Epithelial cell of esophagus (primary cell): ENCODE measurements around the gene KIAA0319L.

Source experiments
- DNase-seq: peaks from one replicate; pipeline ENCODE4 v3.0.0; 2010; ENCODE audit warnings: low read depth
- H3K4me3 ChIP-seq: 2 replicates; pipeline ENCODE4 v1.5.1; 2011; ENCODE audit warnings: mild to moderate bottlenecking, low read length, control low read depth
- CTCF ChIP-seq: IDR thresholded peaks from 2 replicates; pipeline ENCODE4 v1.5.1; 2011; ENCODE audit warnings: low read depth, mild to moderate bottlenecking, low read length, control low read depth, inconsistent platforms; ENCODE audit not compliant: insufficient read depth; ENCODE audit errors: missing control alignments

Gene KIAA0319L

GRCh38 chr1:35443768-35444518 lies 113.3 kb downstream of the KIAA0319L start:
- no peak for DNase-seq
- no peak for TF ChIP-seq CTCF
- H3K4me3 ChIP-seq = no peak overlapping the region

GRCh38 chr1:35442734-35443133 lies 114.5 kb downstream of the KIAA0319L start:
- peak; percentile 16 for DNase-seq
- no peak overlapping the region for H3K4me3 ChIP-seq
- no peak for TF ChIP-seq CTCF

GRCh38 chr1:35441926-35442579 lies 115.2 kb downstream of the KIAA0319L start:
- no peak for TF ChIP-seq CTCF
- DNase-seq = peak; percentile 86
- H3K4me3 ChIP-seq = no peak overlapping the region

- no peak for TF ChIP-seq CTCF
- DNase-seq = peak; percentile 32
- H3K4me3 ChIP-seq = no peak overlapping the region
Observed at GRCh38 chr1:35439626-35440025, 117.6 kb downstream of the KIAA0319L start.

GRCh38 chr1:35437200-35437599 lies 120.0 kb downstream of the KIAA0319L start:
- no peak for TF ChIP-seq CTCF
- DNase-seq = no peak
- no peak overlapping the region for H3K4me3 ChIP-seq

GRCh38 chr1:35436078-35436477 lies 121.1 kb downstream of the KIAA0319L start:
- TF ChIP-seq CTCF = no peak
- H3K4me3 ChIP-seq = no peak overlapping the region
- DNase-seq = no peak
